WTC11 (cell line): ENCODE measurements around the gene TMEM174. TPM values are rescaled to one million over a fixed set of nuclear protein-coding genes. Genes with fewer than 3 reads are reported as not detected.
A peak's percentile ranks its signal among the peaks of the same experiment; 100 is the strongest.

ENCODE experiments used
- ATAC-seq: fragments of 200-7000 bp; cut with Tn5 transposase; 2 replicates; pipeline ENCODE4 v1.10.0; 2021; ENCODE audit warnings: mild to moderate bottlenecking, moderate library complexity
- CTCF ChIA-PET: fragments of 300-600 bp; sonication (Branson Sonifier 250); formaldehyde crosslinking; loops from one replicate; lab custom pipeline; 2021; ENCODE audit warnings: antibody characterized with exemption; lab: Charles Lee
- POLR2A ChIA-PET: fragments of 350-600 bp; sonication (Branson Sonifier 250); formaldehyde crosslinking; loops from one replicate; lab custom pipeline; 2021; ENCODE audit warnings: antibody characterized with exemption; lab: Charles Lee
- DNase-seq: peaks from one replicate; pipeline ENCODE4 v3.0.0; 2021; ENCODE audit warnings: low spot score
- H3K27ac Mint-ChIP-seq: 2 replicates; pipeline ENCODE4 v1.8.0; 2021; ENCODE audit warnings: mixed read lengths
- H3K27me3 Mint-ChIP-seq: 2 replicates; pipeline ENCODE4 v1.8.0; 2021; ENCODE audit warnings: low read depth, mild to moderate bottlenecking, moderate library complexity, mixed read lengths
- H3K36me3 Mint-ChIP-seq: 2 replicates; pipeline ENCODE4 v1.8.0; 2021; ENCODE audit warnings: mixed read lengths
- H3K4me1 Mint-ChIP-seq: 2 replicates; pipeline ENCODE4 v1.8.0; 2022; ENCODE audit warnings: mixed read lengths
- H3K4me3 Mint-ChIP-seq: 2 replicates; pipeline ENCODE4 v1.8.0; 2021; ENCODE audit warnings: mild to moderate bottlenecking, moderate library complexity, mixed read lengths
- H3K9me3 Mint-ChIP-seq: 2 replicates; pipeline ENCODE4 v1.8.0; 2021; ENCODE audit warnings: mixed read lengths
- GABPB1 ChIP-seq: sonication (generic); formaldehyde crosslinking; IDR thresholded peaks from 2 replicates; pipeline ENCODE4 v1.8.1; 2023; ENCODE audit warnings: mild to moderate bottlenecking, missing genetic modification reagents
- ZNF219 ChIP-seq: sonication (generic); formaldehyde crosslinking; IDR thresholded peaks from 2 replicates; pipeline ENCODE4 v1.8.0; 2023; ENCODE audit warnings: missing genetic modification reagents, mild to moderate bottlenecking, borderline replicate concordance
- ZNF232 ChIP-seq: sonication (generic); formaldehyde crosslinking; IDR thresholded peaks from 2 replicates; pipeline ENCODE4 v1.8.0; 2022; ENCODE audit warnings: mild to moderate bottlenecking, missing genetic modification reagents
- ZNF396 ChIP-seq: fragments of 250-450 bp; sonication (Bioruptor Pico); IDR thresholded peaks from 2 replicates; pipeline ENCODE4 v1.8.0; 2021; ENCODE audit warnings: mild to moderate bottlenecking, moderate library complexity, borderline replicate concordance
- total RNA-seq: library from RNA; stranded (reverse); gene quantifications from 3 replicates; pipeline ENCODE4 v1.2.3, GENCODE V29; 2021
- TF ChIP-seq, protein P1 (sequence below): sonication (generic); formaldehyde crosslinking; IDR thresholded peaks from 2 replicates; pipeline ENCODE4 v1.8.0; 2023; ENCODE audit warnings: mild to moderate bottlenecking, missing genetic modification reagents
- TF ChIP-seq, protein P2 (sequence below): fragments of 250-450 bp; sonication (Bioruptor Pico); IDR thresholded peaks from 2 replicates; pipeline ENCODE4 v1.9.0; 2021; ENCODE audit warnings: mild to moderate bottlenecking, borderline replicate concordance
- TF ChIP-seq, protein P3 (sequence below): sonication (generic); formaldehyde crosslinking; IDR thresholded peaks from 2 replicates; pipeline ENCODE4 v1.8.1; 2022; ENCODE audit warnings: missing genetic modification reagents, borderline replicate concordance
- TF ChIP-seq, protein P4 (sequence below): sonication (generic); formaldehyde crosslinking; IDR thresholded peaks from 2 replicates; pipeline ENCODE4 v1.8.0; 2023; ENCODE audit warnings: missing genetic modification reagents
- TF ChIP-seq, protein P5 (sequence below): sonication (generic); formaldehyde crosslinking; conservative IDR thresholded peaks from 2 replicates; pipeline ENCODE4 v1.8.1; 2023; ENCODE audit warnings: mild to moderate bottlenecking, low read depth, missing genetic modification reagents, moderate library complexity
- TF ChIP-seq, protein P6 (sequence below): sonication (generic); formaldehyde crosslinking; IDR thresholded peaks from 2 replicates; pipeline ENCODE4 v1.8.1; 2022; ENCODE audit warnings: mild to moderate bottlenecking, moderate library complexity, missing genetic modification reagents
- TF ChIP-seq, protein P7 (sequence below): fragments of 250-450 bp; sonication (Bioruptor Pico); IDR thresholded peaks from 2 replicates; pipeline ENCODE4 v1.9.0; 2021; ENCODE audit warnings: mild to moderate bottlenecking
- TF ChIP-seq, protein P8 (sequence below): sonication (generic); formaldehyde crosslinking; IDR thresholded peaks from 2 replicates; pipeline ENCODE4 v1.8.1; 2023; ENCODE audit warnings: mild to moderate bottlenecking, missing genetic modification reagents, borderline replicate concordance

The TMEM174 gene
- total RNA-seq, 1 experiment from 2014 or later: not detected

DNA sequence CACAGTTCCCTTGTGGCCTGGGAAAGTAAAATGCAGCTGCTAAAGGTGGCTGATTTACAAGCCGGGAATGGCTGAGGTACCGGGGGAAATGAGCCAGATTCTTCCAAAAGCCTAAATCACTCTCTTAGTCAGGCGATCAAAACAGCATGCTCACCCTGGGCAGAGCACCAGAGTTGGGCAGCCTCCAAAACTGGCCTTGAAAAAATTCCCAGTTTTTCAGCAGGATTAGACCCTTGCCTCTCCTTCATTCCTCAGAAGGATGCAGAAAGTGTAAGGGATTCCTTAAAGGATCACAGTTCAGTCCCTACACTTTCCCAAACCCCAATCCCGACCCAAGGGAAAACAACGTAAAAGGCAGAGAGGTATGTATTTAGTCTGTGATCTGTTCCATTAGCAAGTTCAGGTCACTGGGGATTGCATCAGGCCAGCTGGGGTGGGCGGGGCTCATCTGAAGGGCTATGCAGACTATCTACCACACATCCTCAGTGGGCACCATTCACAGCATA is 16.9 kb downstream of the TMEM174 start:
- peaks cover 5% of the 10 kb centered on the region for H3K9me3 Mint-ChIP-seq
- TF ChIP-seq, protein P1, sequence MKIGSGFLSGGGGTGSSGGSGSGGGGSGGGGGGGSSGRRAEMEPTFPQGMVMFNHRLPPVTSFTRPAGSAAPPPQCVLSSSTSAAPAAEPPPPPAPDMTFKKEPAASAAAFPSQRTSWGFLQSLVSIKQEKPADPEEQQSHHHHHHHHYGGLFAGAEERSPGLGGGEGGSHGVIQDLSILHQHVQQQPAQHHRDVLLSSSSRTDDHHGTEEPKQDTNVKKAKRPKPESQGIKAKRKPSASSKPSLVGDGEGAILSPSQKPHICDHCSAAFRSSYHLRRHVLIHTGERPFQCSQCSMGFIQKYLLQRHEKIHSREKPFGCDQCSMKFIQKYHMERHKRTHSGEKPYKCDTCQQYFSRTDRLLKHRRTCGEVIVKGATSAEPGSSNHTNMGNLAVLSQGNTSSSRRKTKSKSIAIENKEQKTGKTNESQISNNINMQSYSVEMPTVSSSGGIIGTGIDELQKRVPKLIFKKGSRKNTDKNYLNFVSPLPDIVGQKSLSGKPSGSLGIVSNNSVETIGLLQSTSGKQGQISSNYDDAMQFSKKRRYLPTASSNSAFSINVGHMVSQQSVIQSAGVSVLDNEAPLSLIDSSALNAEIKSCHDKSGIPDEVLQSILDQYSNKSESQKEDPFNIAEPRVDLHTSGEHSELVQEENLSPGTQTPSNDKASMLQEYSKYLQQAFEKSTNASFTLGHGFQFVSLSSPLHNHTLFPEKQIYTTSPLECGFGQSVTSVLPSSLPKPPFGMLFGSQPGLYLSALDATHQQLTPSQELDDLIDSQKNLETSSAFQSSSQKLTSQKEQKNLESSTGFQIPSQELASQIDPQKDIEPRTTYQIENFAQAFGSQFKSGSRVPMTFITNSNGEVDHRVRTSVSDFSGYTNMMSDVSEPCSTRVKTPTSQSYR (CRISPR knock-in tag): no peak
- TF ChIP-seq, protein P2, sequence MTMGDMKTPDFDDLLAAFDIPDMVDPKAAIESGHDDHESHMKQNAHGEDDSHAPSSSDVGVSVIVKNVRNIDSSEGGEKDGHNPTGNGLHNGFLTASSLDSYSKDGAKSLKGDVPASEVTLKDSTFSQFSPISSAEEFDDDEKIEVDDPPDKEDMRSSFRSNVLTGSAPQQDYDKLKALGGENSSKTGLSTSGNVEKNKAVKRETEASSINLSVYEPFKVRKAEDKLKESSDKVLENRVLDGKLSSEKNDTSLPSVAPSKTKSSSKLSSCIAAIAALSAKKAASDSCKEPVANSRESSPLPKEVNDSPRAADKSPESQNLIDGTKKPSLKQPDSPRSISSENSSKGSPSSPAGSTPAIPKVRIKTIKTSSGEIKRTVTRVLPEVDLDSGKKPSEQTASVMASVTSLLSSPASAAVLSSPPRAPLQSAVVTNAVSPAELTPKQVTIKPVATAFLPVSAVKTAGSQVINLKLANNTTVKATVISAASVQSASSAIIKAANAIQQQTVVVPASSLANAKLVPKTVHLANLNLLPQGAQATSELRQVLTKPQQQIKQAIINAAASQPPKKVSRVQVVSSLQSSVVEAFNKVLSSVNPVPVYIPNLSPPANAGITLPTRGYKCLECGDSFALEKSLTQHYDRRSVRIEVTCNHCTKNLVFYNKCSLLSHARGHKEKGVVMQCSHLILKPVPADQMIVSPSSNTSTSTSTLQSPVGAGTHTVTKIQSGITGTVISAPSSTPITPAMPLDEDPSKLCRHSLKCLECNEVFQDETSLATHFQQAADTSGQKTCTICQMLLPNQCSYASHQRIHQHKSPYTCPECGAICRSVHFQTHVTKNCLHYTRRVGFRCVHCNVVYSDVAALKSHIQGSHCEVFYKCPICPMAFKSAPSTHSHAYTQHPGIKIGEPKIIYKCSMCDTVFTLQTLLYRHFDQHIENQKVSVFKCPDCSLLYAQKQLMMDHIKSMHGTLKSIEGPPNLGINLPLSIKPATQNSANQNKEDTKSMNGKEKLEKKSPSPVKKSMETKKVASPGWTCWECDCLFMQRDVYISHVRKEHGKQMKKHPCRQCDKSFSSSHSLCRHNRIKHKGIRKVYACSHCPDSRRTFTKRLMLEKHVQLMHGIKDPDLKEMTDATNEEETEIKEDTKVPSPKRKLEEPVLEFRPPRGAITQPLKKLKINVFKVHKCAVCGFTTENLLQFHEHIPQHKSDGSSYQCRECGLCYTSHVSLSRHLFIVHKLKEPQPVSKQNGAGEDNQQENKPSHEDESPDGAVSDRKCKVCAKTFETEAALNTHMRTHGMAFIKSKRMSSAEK (CRISPR knock-in tag): no peak
- TF ChIP-seq GABPB1 (CRISPR knock-in tag): peak; percentile 80
- DNase-seq (peak; percentile 50), ATAC-seq (peak; percentile 61)
- no peak overlapping the region for H3K4me3 Mint-ChIP-seq
- ChIA-PET CTCF (interaction anchor here (0.6 to 2.6 kb wide), 5 partner anchors 12 to 80 kb away, joined by 3 to 17 read pairs (median 3); no protein-coding TSS in a partner anchor), POLR2A (interaction anchor here (1.4 kb wide), 1 partner anchor 26 kb away, joined by 5 read pairs; no protein-coding TSS in a partner anchor)
- H3K27ac Mint-ChIP-seq: no peak overlapping the region
- peaks cover 20% of the 10 kb centered on the region for H3K4me1 Mint-ChIP-seq
- H3K27me3 Mint-ChIP-seq: no peaks in the 10 kb centered on the region
- peaks cover 5% of the 10 kb centered on the region for H3K36me3 Mint-ChIP-seq

DNA sequence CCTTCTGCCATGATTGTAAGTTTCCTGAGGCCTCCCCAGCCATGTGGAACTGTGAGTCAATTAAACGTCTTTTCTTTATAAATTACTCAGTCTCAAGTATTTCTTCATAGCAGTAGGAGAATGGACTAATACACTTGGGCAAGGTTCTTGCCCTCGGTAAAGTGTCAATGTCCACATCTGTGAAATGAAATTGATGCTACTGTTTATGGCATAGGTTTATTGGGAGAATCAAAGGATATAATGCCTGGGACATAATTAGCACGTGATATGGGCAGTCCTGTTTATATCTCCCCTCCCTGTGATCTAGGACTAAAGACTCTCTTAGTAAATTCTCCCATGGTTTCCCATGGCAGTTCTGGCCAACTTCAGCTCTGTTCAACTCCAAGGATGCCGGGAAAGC is 19.4 kb downstream of the TMEM174 start:
- CTCF ChIA-PET: interaction anchor here (1.1 to 1.8 kb wide), 3 partner anchors 9 to 24 kb away, joined by 3 to 9 read pairs (median 6); no protein-coding TSS in a partner anchor
- TF ChIP-seq, protein P3, sequence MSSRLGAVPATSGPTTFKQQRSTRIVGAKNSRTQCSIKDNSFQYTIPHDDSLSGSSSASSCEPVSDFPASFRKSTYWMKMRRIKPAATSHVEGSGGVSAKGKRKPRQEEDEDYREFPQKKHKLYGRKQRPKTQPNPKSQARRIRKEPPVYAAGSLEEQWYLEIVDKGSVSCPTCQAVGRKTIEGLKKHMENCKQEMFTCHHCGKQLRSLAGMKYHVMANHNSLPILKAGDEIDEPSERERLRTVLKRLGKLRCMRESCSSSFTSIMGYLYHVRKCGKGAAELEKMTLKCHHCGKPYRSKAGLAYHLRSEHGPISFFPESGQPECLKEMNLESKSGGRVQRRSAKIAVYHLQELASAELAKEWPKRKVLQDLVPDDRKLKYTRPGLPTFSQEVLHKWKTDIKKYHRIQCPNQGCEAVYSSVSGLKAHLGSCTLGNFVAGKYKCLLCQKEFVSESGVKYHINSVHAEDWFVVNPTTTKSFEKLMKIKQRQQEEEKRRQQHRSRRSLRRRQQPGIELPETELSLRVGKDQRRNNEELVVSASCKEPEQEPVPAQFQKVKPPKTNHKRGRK: no peak
- TF ChIP-seq, protein P4, sequence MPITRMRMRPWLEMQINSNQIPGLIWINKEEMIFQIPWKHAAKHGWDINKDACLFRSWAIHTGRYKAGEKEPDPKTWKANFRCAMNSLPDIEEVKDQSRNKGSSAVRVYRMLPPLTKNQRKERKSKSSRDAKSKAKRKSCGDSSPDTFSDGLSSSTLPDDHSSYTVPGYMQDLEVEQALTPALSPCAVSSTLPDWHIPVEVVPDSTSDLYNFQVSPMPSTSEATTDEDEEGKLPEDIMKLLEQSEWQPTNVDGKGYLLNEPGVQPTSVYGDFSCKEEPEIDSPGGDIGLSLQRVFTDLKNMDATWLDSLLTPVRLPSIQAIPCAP (CRISPR knock-in tag): no peak
- TF ChIP-seq ZNF232 (CRISPR knock-in tag) (no peak), ZNF219 (no peak), ZNF396 (CRISPR knock-in tag) (no peak)
- TF ChIP-seq, protein P5, sequence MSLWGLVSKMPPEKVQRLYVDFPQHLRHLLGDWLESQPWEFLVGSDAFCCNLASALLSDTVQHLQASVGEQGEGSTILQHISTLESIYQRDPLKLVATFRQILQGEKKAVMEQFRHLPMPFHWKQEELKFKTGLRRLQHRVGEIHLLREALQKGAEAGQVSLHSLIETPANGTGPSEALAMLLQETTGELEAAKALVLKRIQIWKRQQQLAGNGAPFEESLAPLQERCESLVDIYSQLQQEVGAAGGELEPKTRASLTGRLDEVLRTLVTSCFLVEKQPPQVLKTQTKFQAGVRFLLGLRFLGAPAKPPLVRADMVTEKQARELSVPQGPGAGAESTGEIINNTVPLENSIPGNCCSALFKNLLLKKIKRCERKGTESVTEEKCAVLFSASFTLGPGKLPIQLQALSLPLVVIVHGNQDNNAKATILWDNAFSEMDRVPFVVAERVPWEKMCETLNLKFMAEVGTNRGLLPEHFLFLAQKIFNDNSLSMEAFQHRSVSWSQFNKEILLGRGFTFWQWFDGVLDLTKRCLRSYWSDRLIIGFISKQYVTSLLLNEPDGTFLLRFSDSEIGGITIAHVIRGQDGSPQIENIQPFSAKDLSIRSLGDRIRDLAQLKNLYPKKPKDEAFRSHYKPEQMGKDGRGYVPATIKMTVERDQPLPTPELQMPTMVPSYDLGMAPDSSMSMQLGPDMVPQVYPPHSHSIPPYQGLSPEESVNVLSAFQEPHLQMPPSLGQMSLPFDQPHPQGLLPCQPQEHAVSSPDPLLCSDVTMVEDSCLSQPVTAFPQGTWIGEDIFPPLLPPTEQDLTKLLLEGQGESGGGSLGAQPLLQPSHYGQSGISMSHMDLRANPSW (CRISPR knock-in tag): no peak
- TF ChIP-seq, protein P6, sequence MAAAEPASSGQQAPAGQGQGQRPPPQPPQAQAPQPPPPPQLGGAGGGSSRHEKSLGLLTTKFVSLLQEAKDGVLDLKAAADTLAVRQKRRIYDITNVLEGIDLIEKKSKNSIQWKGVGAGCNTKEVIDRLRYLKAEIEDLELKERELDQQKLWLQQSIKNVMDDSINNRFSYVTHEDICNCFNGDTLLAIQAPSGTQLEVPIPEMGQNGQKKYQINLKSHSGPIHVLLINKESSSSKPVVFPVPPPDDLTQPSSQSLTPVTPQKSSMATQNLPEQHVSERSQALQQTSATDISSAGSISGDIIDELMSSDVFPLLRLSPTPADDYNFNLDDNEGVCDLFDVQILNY (CRISPR knock-in tag): no peak
- TF ChIP-seq, protein P7, sequence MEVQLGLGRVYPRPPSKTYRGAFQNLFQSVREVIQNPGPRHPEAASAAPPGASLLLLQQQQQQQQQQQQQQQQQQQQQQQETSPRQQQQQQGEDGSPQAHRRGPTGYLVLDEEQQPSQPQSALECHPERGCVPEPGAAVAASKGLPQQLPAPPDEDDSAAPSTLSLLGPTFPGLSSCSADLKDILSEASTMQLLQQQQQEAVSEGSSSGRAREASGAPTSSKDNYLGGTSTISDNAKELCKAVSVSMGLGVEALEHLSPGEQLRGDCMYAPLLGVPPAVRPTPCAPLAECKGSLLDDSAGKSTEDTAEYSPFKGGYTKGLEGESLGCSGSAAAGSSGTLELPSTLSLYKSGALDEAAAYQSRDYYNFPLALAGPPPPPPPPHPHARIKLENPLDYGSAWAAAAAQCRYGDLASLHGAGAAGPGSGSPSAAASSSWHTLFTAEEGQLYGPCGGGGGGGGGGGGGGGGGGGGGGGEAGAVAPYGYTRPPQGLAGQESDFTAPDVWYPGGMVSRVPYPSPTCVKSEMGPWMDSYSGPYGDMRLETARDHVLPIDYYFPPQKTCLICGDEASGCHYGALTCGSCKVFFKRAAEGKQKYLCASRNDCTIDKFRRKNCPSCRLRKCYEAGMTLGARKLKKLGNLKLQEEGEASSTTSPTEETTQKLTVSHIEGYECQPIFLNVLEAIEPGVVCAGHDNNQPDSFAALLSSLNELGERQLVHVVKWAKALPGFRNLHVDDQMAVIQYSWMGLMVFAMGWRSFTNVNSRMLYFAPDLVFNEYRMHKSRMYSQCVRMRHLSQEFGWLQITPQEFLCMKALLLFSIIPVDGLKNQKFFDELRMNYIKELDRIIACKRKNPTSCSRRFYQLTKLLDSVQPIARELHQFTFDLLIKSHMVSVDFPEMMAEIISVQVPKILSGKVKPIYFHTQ: no peak
- TF ChIP-seq, protein P8, sequence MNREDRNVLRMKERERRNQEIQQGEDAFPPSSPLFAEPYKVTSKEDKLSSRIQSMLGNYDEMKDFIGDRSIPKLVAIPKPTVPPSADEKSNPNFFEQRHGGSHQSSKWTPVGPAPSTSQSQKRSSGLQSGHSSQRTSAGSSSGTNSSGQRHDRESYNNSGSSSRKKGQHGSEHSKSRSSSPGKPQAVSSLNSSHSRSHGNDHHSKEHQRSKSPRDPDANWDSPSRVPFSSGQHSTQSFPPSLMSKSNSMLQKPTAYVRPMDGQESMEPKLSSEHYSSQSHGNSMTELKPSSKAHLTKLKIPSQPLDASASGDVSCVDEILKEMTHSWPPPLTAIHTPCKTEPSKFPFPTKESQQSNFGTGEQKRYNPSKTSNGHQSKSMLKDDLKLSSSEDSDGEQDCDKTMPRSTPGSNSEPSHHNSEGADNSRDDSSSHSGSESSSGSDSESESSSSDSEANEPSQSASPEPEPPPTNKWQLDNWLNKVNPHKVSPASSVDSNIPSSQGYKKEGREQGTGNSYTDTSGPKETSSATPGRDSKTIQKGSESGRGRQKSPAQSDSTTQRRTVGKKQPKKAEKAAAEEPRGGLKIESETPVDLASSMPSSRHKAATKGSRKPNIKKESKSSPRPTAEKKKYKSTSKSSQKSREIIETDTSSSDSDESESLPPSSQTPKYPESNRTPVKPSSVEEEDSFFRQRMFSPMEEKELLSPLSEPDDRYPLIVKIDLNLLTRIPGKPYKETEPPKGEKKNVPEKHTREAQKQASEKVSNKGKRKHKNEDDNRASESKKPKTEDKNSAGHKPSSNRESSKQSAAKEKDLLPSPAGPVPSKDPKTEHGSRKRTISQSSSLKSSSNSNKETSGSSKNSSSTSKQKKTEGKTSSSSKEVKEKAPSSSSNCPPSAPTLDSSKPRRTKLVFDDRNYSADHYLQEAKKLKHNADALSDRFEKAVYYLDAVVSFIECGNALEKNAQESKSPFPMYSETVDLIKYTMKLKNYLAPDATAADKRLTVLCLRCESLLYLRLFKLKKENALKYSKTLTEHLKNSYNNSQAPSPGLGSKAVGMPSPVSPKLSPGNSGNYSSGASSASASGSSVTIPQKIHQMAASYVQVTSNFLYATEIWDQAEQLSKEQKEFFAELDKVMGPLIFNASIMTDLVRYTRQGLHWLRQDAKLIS (CRISPR knock-in tag): no peak

More for the DNA sequence above, 19.4 kb downstream of the TMEM174 start:
- Mint-ChIP-seq H3K9me3 (no peaks in the 10 kb centered on the region), H3K4me1 (peaks cover 20% of the 10 kb centered on the region), H3K36me3 (no peaks in the 10 kb centered on the region), H3K27me3 (no peaks in the 10 kb centered on the region; the same call in 1 of the 2 replicates), H3K27ac (no peak overlapping the region), H3K4me3 (no peak overlapping the region)
- ATAC-seq (no peak), DNase-seq (no peak)
- POLR2A ChIA-PET: interaction anchor here (0.6 kb wide), 1 partner anchor 96 kb away, joined by 14 read pairs; no protein-coding TSS in a partner anchor
